PFSK-1 (cell line): ENCODE measurements around the gene L3MBTL4.

Experiments
- FOXP2 ChIP-seq: optimal IDR thresholded peaks from 2 replicates; pipeline ENCODE3; 2011; ENCODE audit warnings: borderline replicate concordance, control low read depth, inconsistent platforms; ENCODE audit not compliant: insufficient read depth; ENCODE audit errors: extremely low read length, extremely low read depth
- POLR2AphosphoS5 ChIP-seq: IDR thresholded peaks from 2 replicates; pipeline ENCODE4 v1.6.1; 2012; ENCODE audit warnings: low read depth, mild to moderate bottlenecking, control low read depth, low read length, moderate library complexity
- SIN3A ChIP-seq: IDR thresholded peaks from 2 replicates; pipeline ENCODE4 v1.6.1; 2012; ENCODE audit warnings: mild to moderate bottlenecking, low read length, moderate library complexity, borderline replicate concordance; ENCODE audit not compliant: insufficient read depth
- TAF1 ChIP-seq: IDR thresholded peaks from 2 replicates; pipeline ENCODE4 v1.6.1; 2012; ENCODE audit warnings: low read length, control low read depth, borderline replicate concordance; ENCODE audit not compliant: insufficient read depth
- TF ChIP-seq, protein P1 (sequence below), 2 experiments: IDR thresholded peaks; 2 replicates each; pipeline versions ENCODE4 v1.6.1 to v1.8.0; 2011 to 2012; ENCODE audit warnings: low read depth in 2 of 2, low read length in 2 of 2, control low read depth in 1 of 2, inconsistent platforms in 1 of 2, mild to moderate bottlenecking in 1 of 2, moderate library complexity in 1 of 2; ENCODE audit not compliant: insufficient read depth in 1 of 2

DNA sequence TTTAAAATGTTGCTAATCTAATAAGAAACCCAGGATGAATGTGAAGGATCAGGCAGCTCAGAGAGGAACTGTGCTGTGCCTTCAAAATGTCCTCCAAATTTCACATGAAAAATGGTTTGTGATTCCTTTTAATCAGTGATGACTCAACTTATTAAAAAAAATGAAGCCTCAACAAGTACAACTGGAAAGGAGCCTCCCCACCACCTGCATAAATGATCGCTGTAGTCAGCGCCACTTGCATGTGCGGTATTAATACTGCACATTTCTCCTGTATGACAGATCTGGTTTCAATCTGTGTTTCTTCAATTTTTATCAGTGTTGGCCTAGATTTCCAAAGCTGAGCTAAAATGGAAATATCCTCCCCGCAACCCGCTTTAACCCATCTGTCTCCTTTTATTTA lies 404.4 kb downstream of the L3MBTL4 start:
- TF ChIP-seq POLR2AphosphoS5 (no peak), SIN3A (no peak), TAF1 (no peak), FOXP2 (no peak)
- TF ChIP-seq, protein P1, sequence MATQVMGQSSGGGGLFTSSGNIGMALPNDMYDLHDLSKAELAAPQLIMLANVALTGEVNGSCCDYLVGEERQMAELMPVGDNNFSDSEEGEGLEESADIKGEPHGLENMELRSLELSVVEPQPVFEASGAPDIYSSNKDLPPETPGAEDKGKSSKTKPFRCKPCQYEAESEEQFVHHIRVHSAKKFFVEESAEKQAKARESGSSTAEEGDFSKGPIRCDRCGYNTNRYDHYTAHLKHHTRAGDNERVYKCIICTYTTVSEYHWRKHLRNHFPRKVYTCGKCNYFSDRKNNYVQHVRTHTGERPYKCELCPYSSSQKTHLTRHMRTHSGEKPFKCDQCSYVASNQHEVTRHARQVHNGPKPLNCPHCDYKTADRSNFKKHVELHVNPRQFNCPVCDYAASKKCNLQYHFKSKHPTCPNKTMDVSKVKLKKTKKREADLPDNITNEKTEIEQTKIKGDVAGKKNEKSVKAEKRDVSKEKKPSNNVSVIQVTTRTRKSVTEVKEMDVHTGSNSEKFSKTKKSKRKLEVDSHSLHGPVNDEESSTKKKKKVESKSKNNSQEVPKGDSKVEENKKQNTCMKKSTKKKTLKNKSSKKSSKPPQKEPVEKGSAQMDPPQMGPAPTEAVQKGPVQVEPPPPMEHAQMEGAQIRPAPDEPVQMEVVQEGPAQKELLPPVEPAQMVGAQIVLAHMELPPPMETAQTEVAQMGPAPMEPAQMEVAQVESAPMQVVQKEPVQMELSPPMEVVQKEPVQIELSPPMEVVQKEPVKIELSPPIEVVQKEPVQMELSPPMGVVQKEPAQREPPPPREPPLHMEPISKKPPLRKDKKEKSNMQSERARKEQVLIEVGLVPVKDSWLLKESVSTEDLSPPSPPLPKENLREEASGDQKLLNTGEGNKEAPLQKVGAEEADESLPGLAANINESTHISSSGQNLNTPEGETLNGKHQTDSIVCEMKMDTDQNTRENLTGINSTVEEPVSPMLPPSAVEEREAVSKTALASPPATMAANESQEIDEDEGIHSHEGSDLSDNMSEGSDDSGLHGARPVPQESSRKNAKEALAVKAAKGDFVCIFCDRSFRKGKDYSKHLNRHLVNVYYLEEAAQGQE (IDR thresholded peaks at IDR 0.05; ENCODE audit: insufficient read depth in 1 of 2, low read depth in 2 of 2, low read length in 2 of 2): no peak
